WTC11 (cell line): ENCODE measurements around the gene LRRN4CL. TPM values are rescaled to one million over a fixed set of nuclear protein-coding genes. Genes with fewer than 3 reads are reported as not detected.
A peak's percentile ranks its signal among the peaks of the same experiment; 100 is the strongest.

Source experiments
- CREB1 ChIP-seq: sonication (generic); formaldehyde crosslinking; IDR thresholded peaks from 2 replicates; pipeline ENCODE4 v1.8.0; 2023; ENCODE audit warnings: mild to moderate bottlenecking, missing genetic modification reagents
- EMX1 ChIP-seq: fragments of 250-450 bp; sonication (Bioruptor Pico); IDR thresholded peaks from 2 replicates; pipeline ENCODE4 v1.8.0; 2021; ENCODE audit warnings: mild to moderate bottlenecking
- ETV6 ChIP-seq: sonication (generic); formaldehyde crosslinking; IDR thresholded peaks from 2 replicates; pipeline ENCODE4 v1.8.1; 2022; ENCODE audit warnings: mild to moderate bottlenecking, missing genetic modification reagents
- FOXJ3 ChIP-seq: sonication (generic); formaldehyde crosslinking; IDR thresholded peaks from 2 replicates; pipeline ENCODE4 v1.9.0; 2021; ENCODE audit warnings: missing genetic modification reagents, mild to moderate bottlenecking, borderline replicate concordance
- FOXK1 ChIP-seq: sonication (generic); formaldehyde crosslinking; IDR thresholded peaks from 2 replicates; pipeline ENCODE4 v1.8.0; 2022; ENCODE audit warnings: mild to moderate bottlenecking, moderate library complexity, missing genetic modification reagents
- GTF2I ChIP-seq: fragments of 250-450 bp; sonication (Bioruptor Pico); conservative IDR thresholded peaks from 2 replicates; pipeline ENCODE4 v1.4.0; 2021; ENCODE audit warnings: mild to moderate bottlenecking
- MXD4 ChIP-seq: fragments of 250-450 bp; sonication (Bioruptor Pico); IDR thresholded peaks from 2 replicates; pipeline ENCODE4 v1.8.0; 2021; ENCODE audit warnings: mild to moderate bottlenecking, moderate library complexity, borderline replicate concordance
- NFATC4 ChIP-seq: fragments of 250-450 bp; sonication (Bioruptor Pico); IDR thresholded peaks from 2 replicates; pipeline ENCODE4 v1.9.0; 2021; ENCODE audit warnings: mild to moderate bottlenecking
- NR2C2 ChIP-seq: sonication (generic); formaldehyde crosslinking; IDR thresholded peaks from 2 replicates; pipeline ENCODE4 v1.8.0; 2022; ENCODE audit warnings: mild to moderate bottlenecking, missing genetic modification reagents
- PRDM15 ChIP-seq: sonication (generic); formaldehyde crosslinking; IDR thresholded peaks from 2 replicates; pipeline ENCODE4 v1.8.0; 2022; ENCODE audit warnings: missing genetic modification reagents
- SMAD3 ChIP-seq: sonication (generic); formaldehyde crosslinking; IDR thresholded peaks from 2 replicates; pipeline ENCODE4 v1.8.0; 2022; ENCODE audit warnings: missing genetic modification reagents, mild to moderate bottlenecking, borderline replicate concordance
- SOX15 ChIP-seq: fragments of 250-450 bp; sonication (Bioruptor Pico); IDR thresholded peaks from 2 replicates; pipeline ENCODE4 v1.9.0; 2021; ENCODE audit warnings: mild to moderate bottlenecking
- TP53 ChIP-seq: sonication (generic); formaldehyde crosslinking; IDR thresholded peaks from 2 replicates; pipeline ENCODE4 v1.8.1; 2023; ENCODE audit warnings: mild to moderate bottlenecking, missing genetic modification reagents
- ZMAT4 ChIP-seq: fragments of 250-450 bp; sonication (Bioruptor Pico); IDR thresholded peaks from 2 replicates; pipeline ENCODE4 v1.9.0; 2021; ENCODE audit warnings: mild to moderate bottlenecking
- ZNF121 ChIP-seq: sonication (generic); formaldehyde crosslinking; IDR thresholded peaks from 2 replicates; pipeline ENCODE4 v1.8.0; 2023; ENCODE audit warnings: missing genetic modification reagents
- ZNF219 ChIP-seq: sonication (generic); formaldehyde crosslinking; IDR thresholded peaks from 2 replicates; pipeline ENCODE4 v1.8.0; 2023; ENCODE audit warnings: missing genetic modification reagents, mild to moderate bottlenecking, borderline replicate concordance
- ZNF263 ChIP-seq: sonication (generic); formaldehyde crosslinking; IDR thresholded peaks from 2 replicates; pipeline ENCODE4 v1.8.1; 2022; ENCODE audit warnings: low read depth, mild to moderate bottlenecking, moderate library complexity, missing genetic modification reagents
- ZNF396 ChIP-seq: fragments of 250-450 bp; sonication (Bioruptor Pico); IDR thresholded peaks from 2 replicates; pipeline ENCODE4 v1.8.0; 2021; ENCODE audit warnings: mild to moderate bottlenecking, moderate library complexity, borderline replicate concordance
- ZNF416 ChIP-seq: fragments of 250-450 bp; sonication (Bioruptor Pico); IDR thresholded peaks from 2 replicates; pipeline ENCODE4 v1.9.0; 2021; ENCODE audit warnings: mild to moderate bottlenecking, inconsistent platforms
- ZNF423 ChIP-seq: fragments of 250-450 bp; sonication (Bioruptor Pico); IDR thresholded peaks from 2 replicates; pipeline ENCODE4 v2.1.2; 2022; ENCODE audit warnings: mild to moderate bottlenecking, moderate library complexity
- total RNA-seq: library from RNA; stranded (reverse); gene quantifications from 3 replicates; pipeline ENCODE4 v1.2.3, GENCODE V29; 2021
- TF ChIP-seq, protein P1 (sequence below): sonication (generic); formaldehyde crosslinking; IDR thresholded peaks from 2 replicates; pipeline ENCODE4 v1.8.0; 2022; ENCODE audit warnings: mild to moderate bottlenecking, missing genetic modification reagents
- TF ChIP-seq, protein P2 (sequence below): sonication (generic); formaldehyde crosslinking; IDR thresholded peaks from 2 replicates; pipeline ENCODE4 v1.8.1; 2023; ENCODE audit warnings: mild to moderate bottlenecking, missing genetic modification reagents
- TF ChIP-seq, protein P3 (sequence below): sonication (generic); formaldehyde crosslinking; IDR thresholded peaks from 2 replicates; pipeline ENCODE4 v1.8.0; 2023; ENCODE audit warnings: missing genetic modification reagents, mild to moderate bottlenecking, borderline replicate concordance
- TF ChIP-seq, protein P4 (sequence below): sonication (generic); formaldehyde crosslinking; IDR thresholded peaks from 2 replicates; pipeline ENCODE4 v1.8.1; 2022; ENCODE audit warnings: low read depth, missing genetic modification reagents, borderline replicate concordance

Gene LRRN4CL
- total RNA-seq, 1 experiment from 2014 or later, result 0.39 TPM

GRCh38 chr11:62705880-62706849, 16.8 kb upstream of the LRRN4CL start (continued):
- TF ChIP-seq, protein P1, sequence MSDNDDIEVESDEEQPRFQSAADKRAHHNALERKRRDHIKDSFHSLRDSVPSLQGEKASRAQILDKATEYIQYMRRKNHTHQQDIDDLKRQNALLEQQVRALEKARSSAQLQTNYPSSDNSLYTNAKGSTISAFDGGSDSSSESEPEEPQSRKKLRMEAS (CRISPR knock-in tag), result peak; percentile 47
- TF ChIP-seq ZNF121 (CRISPR knock-in tag) (no peak), ZNF263 (CRISPR knock-in tag) (no peak), FOXJ3 (no peak), ZMAT4 (CRISPR knock-in tag) (no peak), ZNF423 (CRISPR knock-in tag) (no peak), NR2C2 (CRISPR knock-in tag) (no peak), PRDM15 (CRISPR knock-in tag) (no peak), FOXK1 (CRISPR knock-in tag) (0 out of 2 replicates have a peak, but pooled peaks have one; percentile 41), CREB1 (CRISPR knock-in tag) (no peak), SMAD3 (CRISPR knock-in tag) (no peak), EMX1 (CRISPR knock-in tag) (no peak), SOX15 (CRISPR knock-in tag) (no peak), ZNF396 (CRISPR knock-in tag) (no peak), NFATC4 (CRISPR knock-in tag) (no peak; the same call in 1 of the 2 replicates), ZNF416 (CRISPR knock-in tag) (peak; percentile 50; the same call in 1 of the 2 replicates), MXD4 (CRISPR knock-in tag) (no peak), ZNF219 (no peak), TP53 (CRISPR knock-in tag) (no peak), ETV6 (CRISPR knock-in tag) (no peak; the same call in 1 of the 2 replicates), GTF2I (CRISPR knock-in tag) (no peak)
- TF ChIP-seq, protein P2, sequence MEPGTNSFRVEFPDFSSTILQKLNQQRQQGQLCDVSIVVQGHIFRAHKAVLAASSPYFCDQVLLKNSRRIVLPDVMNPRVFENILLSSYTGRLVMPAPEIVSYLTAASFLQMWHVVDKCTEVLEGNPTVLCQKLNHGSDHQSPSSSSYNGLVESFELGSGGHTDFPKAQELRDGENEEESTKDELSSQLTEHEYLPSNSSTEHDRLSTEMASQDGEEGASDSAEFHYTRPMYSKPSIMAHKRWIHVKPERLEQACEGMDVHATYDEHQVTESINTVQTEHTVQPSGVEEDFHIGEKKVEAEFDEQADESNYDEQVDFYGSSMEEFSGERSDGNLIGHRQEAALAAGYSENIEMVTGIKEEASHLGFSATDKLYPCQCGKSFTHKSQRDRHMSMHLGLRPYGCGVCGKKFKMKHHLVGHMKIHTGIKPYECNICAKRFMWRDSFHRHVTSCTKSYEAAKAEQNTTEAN, result no peak
- TF ChIP-seq, protein P3, sequence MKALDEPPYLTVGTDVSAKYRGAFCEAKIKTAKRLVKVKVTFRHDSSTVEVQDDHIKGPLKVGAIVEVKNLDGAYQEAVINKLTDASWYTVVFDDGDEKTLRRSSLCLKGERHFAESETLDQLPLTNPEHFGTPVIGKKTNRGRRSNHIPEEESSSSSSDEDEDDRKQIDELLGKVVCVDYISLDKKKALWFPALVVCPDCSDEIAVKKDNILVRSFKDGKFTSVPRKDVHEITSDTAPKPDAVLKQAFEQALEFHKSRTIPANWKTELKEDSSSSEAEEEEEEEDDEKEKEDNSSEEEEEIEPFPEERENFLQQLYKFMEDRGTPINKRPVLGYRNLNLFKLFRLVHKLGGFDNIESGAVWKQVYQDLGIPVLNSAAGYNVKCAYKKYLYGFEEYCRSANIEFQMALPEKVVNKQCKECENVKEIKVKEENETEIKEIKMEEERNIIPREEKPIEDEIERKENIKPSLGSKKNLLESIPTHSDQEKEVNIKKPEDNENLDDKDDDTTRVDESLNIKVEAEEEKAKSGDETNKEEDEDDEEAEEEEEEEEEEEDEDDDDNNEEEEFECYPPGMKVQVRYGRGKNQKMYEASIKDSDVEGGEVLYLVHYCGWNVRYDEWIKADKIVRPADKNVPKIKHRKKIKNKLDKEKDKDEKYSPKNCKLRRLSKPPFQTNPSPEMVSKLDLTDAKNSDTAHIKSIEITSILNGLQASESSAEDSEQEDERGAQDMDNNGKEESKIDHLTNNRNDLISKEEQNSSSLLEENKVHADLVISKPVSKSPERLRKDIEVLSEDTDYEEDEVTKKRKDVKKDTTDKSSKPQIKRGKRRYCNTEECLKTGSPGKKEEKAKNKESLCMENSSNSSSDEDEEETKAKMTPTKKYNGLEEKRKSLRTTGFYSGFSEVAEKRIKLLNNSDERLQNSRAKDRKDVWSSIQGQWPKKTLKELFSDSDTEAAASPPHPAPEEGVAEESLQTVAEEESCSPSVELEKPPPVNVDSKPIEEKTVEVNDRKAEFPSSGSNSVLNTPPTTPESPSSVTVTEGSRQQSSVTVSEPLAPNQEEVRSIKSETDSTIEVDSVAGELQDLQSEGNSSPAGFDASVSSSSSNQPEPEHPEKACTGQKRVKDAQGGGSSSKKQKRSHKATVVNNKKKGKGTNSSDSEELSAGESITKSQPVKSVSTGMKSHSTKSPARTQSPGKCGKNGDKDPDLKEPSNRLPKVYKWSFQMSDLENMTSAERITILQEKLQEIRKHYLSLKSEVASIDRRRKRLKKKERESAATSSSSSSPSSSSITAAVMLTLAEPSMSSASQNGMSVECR (CRISPR knock-in tag), result no peak
- TF ChIP-seq, protein P4, sequence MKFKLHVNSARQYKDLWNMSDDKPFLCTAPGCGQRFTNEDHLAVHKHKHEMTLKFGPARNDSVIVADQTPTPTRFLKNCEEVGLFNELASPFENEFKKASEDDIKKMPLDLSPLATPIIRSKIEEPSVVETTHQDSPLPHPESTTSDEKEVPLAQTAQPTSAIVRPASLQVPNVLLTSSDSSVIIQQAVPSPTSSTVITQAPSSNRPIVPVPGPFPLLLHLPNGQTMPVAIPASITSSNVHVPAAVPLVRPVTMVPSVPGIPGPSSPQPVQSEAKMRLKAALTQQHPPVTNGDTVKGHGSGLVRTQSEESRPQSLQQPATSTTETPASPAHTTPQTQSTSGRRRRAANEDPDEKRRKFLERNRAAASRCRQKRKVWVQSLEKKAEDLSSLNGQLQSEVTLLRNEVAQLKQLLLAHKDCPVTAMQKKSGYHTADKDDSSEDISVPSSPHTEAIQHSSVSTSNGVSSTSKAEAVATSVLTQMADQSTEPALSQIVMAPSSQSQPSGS (CRISPR knock-in tag), result no peak
